ENCODE results near the gene ROPN1B. TPM values are rescaled to one million over a fixed set of nuclear protein-coding genes. Genes with fewer than 3 reads are reported as not detected.

The ROPN1B gene
- total and polyA plus RNA-seq, 2 experiments from 2014 or later: not detected

GRCh38 chr3:126021224-126021623, 52.2 kb downstream of the ROPN1B start:
- ATAC-seq: no peak
- H3K9me2 ChIP-seq (ENCODE audit: insufficient read depth): peaks cover 10% of the 10 kb centered on the region; the same call in 1 of the 2 replicates
- no peaks in the 10 kb centered on the region for H4K20me1 ChIP-seq (replicated peaks; ENCODE audit: insufficient read depth)
- Mint-ChIP-seq H3K27me3 (ENCODE audit: insufficient read depth, low read depth, poor library complexity) (peaks cover 20% of the 10 kb centered on the region), H3K27ac (peak overlapping the region; percentile 55; the same call in 1 of the 2 replicates), H3K36me3 (ENCODE audit: low read depth) (peaks cover 8% of the 10 kb centered on the region), H3K4me3 (peak overlapping the region; percentile 24; the same call in 1 of the 3 replicates), H3K9me3 (no peaks in the 10 kb centered on the region; the same call in 2 of the 3 replicates), H3K4me1 (peaks cover 27% of the 10 kb centered on the region)
- DNase-seq (ENCODE audit: low spot score): peak; percentile 2
- H3K79me2 ChIP-seq (replicated peaks; ENCODE audit: insufficient read depth): no peaks in the 10 kb centered on the region
- H3K27me3 ChIP-seq (ENCODE audit: insufficient read depth): no peaks in the 10 kb centered on the region
- H3K4me1 ChIP-seq (ENCODE audit: insufficient read depth): peaks cover 25% of the 10 kb centered on the region
- no peak overlapping the region for H3K27ac ChIP-seq (ENCODE audit: low read depth)
- H2AFZ ChIP-seq: no peak overlapping the region
- no peaks in the 10 kb centered on the region for H3K36me3 ChIP-seq (ENCODE audit: insufficient read depth)
- no peak for TF ChIP-seq NANOG (IDR thresholded peaks at IDR 0.05; ENCODE audit: borderline replicate concordance)
- no peak for TF ChIP-seq POLR2AphosphoS5 (IDR thresholded peaks at IDR 0.05; ENCODE audit: low read depth)
- TF ChIP-seq CTCF (conservative IDR thresholded peaks at IDR 0.05; ENCODE audit: low read depth in 2 of 2): no peak
- no peak for TF ChIP-seq JUNB (IDR thresholded peaks at IDR 0.05; ENCODE audit: unreplicated experiment)
- TF ChIP-seq, protein P1, sequence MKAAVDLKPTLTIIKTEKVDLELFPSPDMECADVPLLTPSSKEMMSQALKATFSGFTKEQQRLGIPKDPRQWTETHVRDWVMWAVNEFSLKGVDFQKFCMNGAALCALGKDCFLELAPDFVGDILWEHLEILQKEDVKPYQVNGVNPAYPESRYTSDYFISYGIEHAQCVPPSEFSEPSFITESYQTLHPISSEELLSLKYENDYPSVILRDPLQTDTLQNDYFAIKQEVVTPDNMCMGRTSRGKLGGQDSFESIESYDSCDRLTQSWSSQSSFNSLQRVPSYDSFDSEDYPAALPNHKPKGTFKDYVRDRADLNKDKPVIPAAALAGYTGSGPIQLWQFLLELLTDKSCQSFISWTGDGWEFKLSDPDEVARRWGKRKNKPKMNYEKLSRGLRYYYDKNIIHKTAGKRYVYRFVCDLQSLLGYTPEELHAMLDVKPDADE (IDR thresholded peaks at IDR 0.05): no peak
- TF ChIP-seq REST (IDR thresholded peaks at IDR 0.05; ENCODE audit: unreplicated experiment): no peak
- TF ChIP-seq CREB1 (CRISPR knock-in tag; IDR thresholded peaks at IDR 0.05; ENCODE audit: low read depth): no peak
- TF ChIP-seq ZNF114 (CRISPR knock-in tag; IDR thresholded peaks at IDR 0.05): no peak
- no peak for TF ChIP-seq EZH2 (IDR thresholded peaks at IDR 0.05; ENCODE audit: low read depth, unreplicated experiment)
- TF ChIP-seq ZNF331 (CRISPR knock-in tag; IDR thresholded peaks at IDR 0.05; ENCODE audit: low read depth): no peak
- TF ChIP-seq STAT1 (IDR thresholded peaks at IDR 0.05; ENCODE audit: unreplicated experiment): no peak
- TF ChIP-seq EZH2phosphoT487 (IDR thresholded peaks at IDR 0.05; ENCODE audit: unreplicated experiment): no peak
- no peak for TF ChIP-seq ZNF462 (CRISPR knock-in tag; IDR thresholded peaks at IDR 0.05)
- peak overlapping the region; percentile 45 for H3K4me2 ChIP-seq
- H3F3A ChIP-seq (replicated peaks; ENCODE audit: low read depth): no peaks in the 10 kb centered on the region
- H3K4me3 ChIP-seq: peak overlapping the region; percentile 16

All from GM23338 (cell line).